CD4-positive, alpha-beta T cell treated with Interleukin-6 at 100 ng/mL for 8 hours (primary cell): Measurements from ENCODE around the gene RHBDL1.

Source experiments
- DNase-seq: peaks from one replicate; pipeline ENCODE4 v3.0.0-alpha.2; 2020; ENCODE audit warnings: mixed read lengths, low spot score

RHBDL1 gene

DNA sequence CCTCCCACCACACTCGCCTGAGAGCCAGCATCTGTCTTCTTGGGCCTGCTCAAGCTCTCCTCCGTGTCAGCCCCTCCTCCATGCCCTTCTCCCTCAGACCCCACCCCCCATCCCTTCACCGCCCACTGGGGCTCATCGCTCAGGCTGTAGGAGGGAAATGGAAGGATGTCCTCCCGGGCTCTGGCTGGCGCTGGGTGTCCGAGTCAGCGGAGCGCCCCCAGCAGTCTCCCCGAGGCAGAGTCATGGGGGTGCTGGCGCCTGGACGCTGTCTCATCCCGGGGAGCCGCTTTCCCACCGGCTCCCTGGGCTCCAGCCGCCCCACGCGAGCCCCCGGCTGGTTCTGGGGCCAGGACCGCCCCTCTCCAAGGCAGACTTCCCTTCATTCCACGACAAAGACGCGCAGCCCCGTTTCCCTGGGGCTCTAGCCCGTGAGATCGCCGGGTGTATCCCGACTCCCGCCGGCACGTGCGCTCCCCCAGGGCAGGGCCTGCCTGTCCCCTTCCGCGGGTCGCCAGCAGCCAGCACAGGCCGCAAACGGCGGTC is 45.0 kb downstream of the RHBDL1 start:
- peak; percentile 29 for DNase-seq

GRCh38 chr16:720990-721764 is 45.7 kb downstream of the RHBDL1 start, which contains the start of gene ANTKMT:
ANTKMT (plus strand) TSS chr16:721146; CDS start chr16:721275, 129 bp downstream.
- DNase-seq = peak; percentile 75

GRCh38 chr16:721765-722540 is 46.5 kb downstream of the RHBDL1 start:
- DNase-seq = no peak

DNA sequence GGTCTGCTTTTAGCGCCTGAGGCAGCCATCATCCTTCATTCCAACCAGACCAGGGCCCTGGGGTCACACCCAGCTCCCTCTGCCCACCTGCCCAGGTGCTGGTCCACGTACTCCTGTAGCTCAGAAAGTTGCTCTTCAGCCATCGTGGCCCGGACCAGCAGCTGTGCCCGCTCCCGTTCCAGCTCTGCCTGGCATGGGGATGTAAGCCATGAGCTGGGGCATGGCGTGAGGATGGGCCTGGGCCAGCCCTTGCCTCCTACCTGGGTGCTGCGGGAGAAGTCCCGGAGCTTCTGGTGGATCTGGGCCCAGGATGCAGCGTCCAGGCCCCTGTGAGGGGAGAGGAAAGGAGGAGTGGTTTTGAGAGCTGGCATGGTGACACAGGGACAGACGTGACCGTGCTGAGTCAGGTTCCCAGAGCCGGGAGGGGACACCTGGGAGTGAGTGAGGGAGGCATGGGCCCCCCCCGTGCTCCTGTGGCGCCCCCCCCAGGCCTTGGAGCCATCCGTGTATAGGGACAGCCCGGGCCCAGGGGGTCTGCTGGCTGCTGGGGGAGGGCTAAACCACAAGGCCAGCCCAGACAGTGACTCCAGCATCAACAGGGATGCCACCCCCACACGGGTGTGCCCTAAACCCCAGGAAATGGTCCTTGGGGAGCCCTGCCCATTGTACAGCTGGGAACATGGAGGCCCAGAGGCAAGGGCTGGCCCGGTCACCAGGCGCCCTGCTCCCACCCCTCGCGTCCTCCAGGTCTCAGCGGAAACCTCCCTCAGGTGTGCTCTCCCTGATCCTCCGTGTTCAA is 47.6 kb downstream of the RHBDL1 start:
- DNase-seq = no peak

- no peak for DNase-seq
These were observed 48.2 kb downstream of the RHBDL1 start for GRCh38 chr16:723695-724094.

GRCh38 chr16:724188-725040 is 48.9 kb downstream of the RHBDL1 start:
- no peak for DNase-seq

- DNase-seq = no peak
These were observed 49.5 kb downstream of the RHBDL1 start for GRCh38 chr16:725041-725376.

DNA sequence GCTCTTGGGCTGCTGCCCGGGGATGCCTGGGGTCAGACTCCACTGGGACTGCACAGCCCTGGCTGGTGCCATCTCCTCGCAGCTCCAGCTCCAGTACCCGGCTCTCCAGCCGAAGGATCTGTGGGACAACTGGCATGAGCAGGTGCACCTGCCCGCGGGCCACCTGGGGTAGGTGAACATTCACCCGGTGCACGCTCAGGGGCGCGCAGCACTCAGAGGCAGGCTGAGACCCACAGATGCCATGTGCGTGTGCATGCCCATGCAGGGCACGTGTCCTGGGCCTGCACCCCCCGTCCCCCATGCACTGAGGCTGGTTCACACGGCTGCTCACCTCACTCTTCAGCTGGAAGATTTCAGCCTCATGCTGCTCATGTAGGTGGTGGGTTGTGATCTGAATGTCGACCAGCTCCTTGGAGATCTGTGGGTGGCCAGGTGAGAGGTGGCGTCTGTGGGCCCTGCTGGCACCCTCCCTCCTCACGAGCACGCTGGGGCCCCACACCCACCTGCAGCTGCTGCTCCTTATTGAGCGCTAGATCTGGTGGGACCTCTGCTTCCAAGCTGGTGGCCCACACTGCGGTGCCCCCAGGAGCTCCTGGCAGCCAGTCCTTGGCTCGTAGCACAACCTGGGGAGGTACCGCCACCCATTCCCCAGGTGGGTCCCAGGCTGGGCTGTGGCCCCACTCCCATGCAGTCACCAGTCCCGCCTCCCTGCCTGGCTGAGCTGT is 50.2 kb downstream of the RHBDL1 start:
- no peak for DNase-seq

- no peak for DNase-seq
These were observed 50.6 kb downstream of the RHBDL1 start for GRCh38 chr16:726188-726437.

GRCh38 chr16:726438-727290 is 51.2 kb downstream of the RHBDL1 start, which contains the start of the genes CCDC78 and HAGHL:
CCDC78 (minus strand) TSS chr16:726443; CDS start chr16:726367, 76 bp downstream.
HAGHL (plus strand) TSS chr16:727106; CDS start chr16:727510, 404 bp downstream.
- DNase-seq = peak; percentile 55

GRCh38 chr16:727291-727977 is 52.0 kb downstream of the RHBDL1 start:
- DNase-seq = no peak
